CD4-positive, CD25-positive, alpha-beta regulatory T cell (primary cell): ENCODE results near the gene ADGRB2. TPM values are rescaled to one million over a fixed set of nuclear protein-coding genes. Genes with fewer than 3 reads are reported as not detected.

Experiments
- ATAC-seq, 2 donors: fragments of 150-1000 bp; cut with Tn5 transposase; one replicate each; pipeline ENCODE4 v1.10.0; 2021; ENCODE audit warnings: low read depth in 2 of 2, moderate number of reproducible peaks in 2 of 2, moderate library complexity in 1 of 2
- DNase-seq, 3 donors: peaks; one replicate each; pipeline versions ENCODE4 v3.0.0 to v3.0.0-alpha.2; 2012 to 2022; ENCODE audit warnings: mixed read lengths in 1 of 3
- H3K27ac ChIP-seq: one replicate; pipeline ENCODE4 v1.7.0; 2013; ENCODE audit warnings: mild to moderate bottlenecking, low read length; ENCODE audit not compliant: insufficient read depth, poor library complexity, severe bottlenecking
- H3K27me3 ChIP-seq: one replicate; pipeline ENCODE4 v1.7.0; 2013; ENCODE audit warnings: low read length; ENCODE audit not compliant: control insufficient read depth, insufficient read depth
- H3K36me3 ChIP-seq: one replicate; pipeline ENCODE4 v1.7.0; 2013; ENCODE audit warnings: mild to moderate bottlenecking, low read length, moderate library complexity; ENCODE audit not compliant: control insufficient read depth, insufficient read depth
- H3K4me1 ChIP-seq: 2 replicates; pipeline ENCODE4 v1.7.0; 2013; ENCODE audit warnings: mild to moderate bottlenecking, low read length; ENCODE audit not compliant: insufficient read depth, control insufficient read depth, poor library complexity, severe bottlenecking
- H3K4me3 ChIP-seq: one replicate; pipeline ENCODE4 v1.7.0; 2013; ENCODE audit warnings: low read depth, mild to moderate bottlenecking, low read length, moderate library complexity
- H3K9me3 ChIP-seq, 2 experiments: 1 replicate in 1 of 2; 2 replicates in 1 of 2; pipeline ENCODE4 v1.7.0; 2013; ENCODE audit warnings: low read length in 2 of 2, mild to moderate bottlenecking in 1 of 2, moderate library complexity in 1 of 2; ENCODE audit not compliant: control insufficient read depth in 2 of 2
- H3K27ac Mint-ChIP-seq, 3 donors: one replicate each; pipeline ENCODE4 v1.8.0; 2020 to 2022; ENCODE audit warnings: mild to moderate bottlenecking in 3 of 3, mixed read lengths in 3 of 3, moderate library complexity in 2 of 3
- H3K27me3 Mint-ChIP-seq: one replicate; pipeline ENCODE4 v1.8.0; 2022; ENCODE audit warnings: mild to moderate bottlenecking, mixed read lengths
- H3K36me3 Mint-ChIP-seq: one replicate; pipeline ENCODE4 v1.8.0; 2020; ENCODE audit warnings: mixed read lengths
- H3K4me1 Mint-ChIP-seq, 4 donors: one replicate each; pipeline ENCODE4 v1.8.0; 2020 to 2022; ENCODE audit warnings: mixed read lengths in 4 of 4, mild to moderate bottlenecking in 1 of 4
- H3K4me3 Mint-ChIP-seq, 4 donors: one replicate each; pipeline ENCODE4 v1.8.0; 2020 to 2022; ENCODE audit warnings: mild to moderate bottlenecking in 4 of 4, mixed read lengths in 4 of 4, moderate library complexity in 3 of 4
- H3K9me3 Mint-ChIP-seq, 7 donors: one replicate each; pipeline ENCODE4 v1.8.0; 2020 to 2022; ENCODE audit warnings: mixed read lengths in 7 of 7, mild to moderate bottlenecking in 3 of 7, moderate library complexity in 2 of 7
- polyA plus RNA-seq, 4 donors: library from polyadenylated mRNA; unstranded; fragments of 300-500 nt; fragmentation: Illumina TruSeq; gene quantifications; one replicate each; pipeline ENCODE4 v1.2.3, GENCODE V29; 2021
- total RNA-seq: library from RNA; stranded (reverse); gene quantifications from one replicate; pipeline ENCODE4 v1.2.3, GENCODE V29; 2022

The ADGRB2 gene
- total and polyA plus RNA-seq, 5 donors from 2014 or later = 0.19 to 1.9 (median 0.42) TPM

DNA sequence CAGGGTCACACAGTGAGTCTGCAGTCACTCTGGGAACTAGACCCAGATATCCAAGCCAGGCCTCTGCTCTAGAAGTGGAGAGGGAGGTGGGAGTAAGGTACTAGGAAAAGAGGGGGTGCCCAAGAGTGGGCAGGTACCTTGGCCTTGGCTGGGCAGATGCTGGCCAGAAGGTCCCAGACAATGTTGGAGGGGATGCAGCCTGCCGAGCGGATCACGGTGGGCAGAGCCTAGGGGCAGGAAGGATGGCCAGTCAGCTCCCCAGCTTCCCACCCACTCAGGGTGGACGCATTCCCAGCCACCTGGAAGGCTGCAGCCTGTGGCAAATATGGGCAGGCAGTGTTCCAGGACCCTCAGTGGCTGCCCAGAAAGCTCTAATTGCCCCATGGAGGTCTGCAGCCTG, 28.4 kb upstream of the ADGRB2 start:
- H3K4me3 Mint-ChIP-seq = peak overlapping the region in 1 of 4 donors; percentile 76
- H3K27me3 Mint-ChIP-seq = peaks cover 13% of the 10 kb centered on the region
- Histone ChIP-seq H3K4me1 (peaks cover 19% of the 10 kb centered on the region), H3K4me3 (no peak overlapping the region), H3K36me3 (no peaks in the 10 kb centered on the region), H3K27me3 (peaks cover 8% of the 10 kb centered on the region), H3K9me3 (no peaks in the 10 kb centered on the region), H3K27ac (no peak overlapping the region)
- no peak for ATAC-seq
- peaks cover 0 to 13% (median 7%) of the 10 kb centered on the region in 4 donors for H3K4me1 Mint-ChIP-seq
- H3K36me3 Mint-ChIP-seq = no peaks in the 10 kb centered on the region
- DNase-seq = no peak
- peaks cover 0 to 2% (median 0%) of the 10 kb centered on the region in 7 donors for H3K9me3 Mint-ChIP-seq
- no peak overlapping the region for H3K27ac Mint-ChIP-seq

DNA sequence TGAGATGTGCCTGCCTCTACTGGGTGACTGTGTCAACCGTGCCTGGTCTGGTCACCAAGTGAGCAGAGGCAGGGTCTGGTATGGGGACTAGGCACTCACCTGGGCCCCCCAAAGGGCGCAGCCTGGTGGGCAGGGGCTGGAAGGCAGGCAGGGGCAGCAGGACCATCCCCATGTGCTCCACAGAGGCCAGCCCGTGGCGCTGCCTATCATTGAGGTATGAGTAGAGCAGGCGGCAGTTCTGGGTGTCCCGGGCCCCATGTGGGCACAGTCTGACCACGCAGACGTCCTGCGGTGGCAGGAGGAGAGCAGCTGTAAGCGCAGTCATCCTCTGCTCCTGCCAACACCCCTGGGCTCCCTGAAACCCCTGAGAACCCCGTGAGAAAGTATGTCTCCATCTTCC, 28.0 kb upstream of the ADGRB2 start:
- Histone ChIP-seq H3K4me3 (no peak overlapping the region), H3K27me3 (peaks cover 7% of the 10 kb centered on the region), H3K27ac (no peak overlapping the region), H3K9me3 (no peaks in the 10 kb centered on the region), H3K4me1 (peaks cover 19% of the 10 kb centered on the region), H3K36me3 (no peaks in the 10 kb centered on the region)
- Mint-ChIP-seq H3K27me3 (peaks cover 9% of the 10 kb centered on the region), H3K36me3 (no peaks in the 10 kb centered on the region), H3K4me1 (peaks cover 0 to 15% (median 7%) of the 10 kb centered on the region in 4 donors), H3K27ac (no peak overlapping the region), H3K4me3 (peak overlapping the region in 1 of 4 donors; percentile 76), H3K9me3 (peaks cover 0 to 2% (median 0%) of the 10 kb centered on the region in 7 donors)
- ATAC-seq (no peak), DNase-seq (no peak)

DNA sequence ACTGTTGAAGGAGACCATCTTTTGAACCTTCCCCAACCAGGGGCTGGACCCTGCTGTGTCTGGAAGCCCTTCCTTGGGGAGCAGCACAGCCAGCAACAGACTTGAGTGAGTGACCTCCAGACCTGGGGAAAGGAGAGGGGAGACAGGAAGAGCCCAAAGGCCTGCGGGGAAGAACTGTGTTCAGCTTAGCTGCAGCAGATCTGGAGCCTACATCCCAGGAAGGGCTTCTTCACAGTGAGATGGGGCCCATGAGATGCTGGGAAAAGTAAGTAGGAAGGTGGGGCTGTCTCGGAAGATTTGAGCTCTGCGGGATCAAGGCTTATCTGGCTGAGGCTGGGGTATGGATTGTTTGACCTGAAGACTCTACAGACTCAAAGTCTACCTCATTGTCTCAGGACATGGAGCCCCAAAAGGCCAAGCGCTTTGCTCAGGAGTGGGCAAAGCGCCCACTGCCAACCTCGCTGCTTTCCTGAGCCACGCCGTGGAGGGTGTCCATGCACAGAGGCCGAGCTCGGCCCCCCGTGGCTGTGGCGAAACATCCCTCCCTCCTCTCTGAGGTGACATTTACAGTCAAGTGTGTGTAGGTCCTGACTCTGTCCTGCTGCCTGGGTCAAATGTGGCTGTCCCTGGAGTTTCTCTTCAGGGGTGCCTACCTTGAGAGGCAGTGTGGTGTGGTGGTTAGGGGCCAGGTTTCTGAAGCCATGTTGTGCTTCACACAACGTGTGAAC, 27.2 kb upstream of the ADGRB2 start:
- H3K27me3 ChIP-seq = peaks cover 4% of the 10 kb centered on the region

DNA sequence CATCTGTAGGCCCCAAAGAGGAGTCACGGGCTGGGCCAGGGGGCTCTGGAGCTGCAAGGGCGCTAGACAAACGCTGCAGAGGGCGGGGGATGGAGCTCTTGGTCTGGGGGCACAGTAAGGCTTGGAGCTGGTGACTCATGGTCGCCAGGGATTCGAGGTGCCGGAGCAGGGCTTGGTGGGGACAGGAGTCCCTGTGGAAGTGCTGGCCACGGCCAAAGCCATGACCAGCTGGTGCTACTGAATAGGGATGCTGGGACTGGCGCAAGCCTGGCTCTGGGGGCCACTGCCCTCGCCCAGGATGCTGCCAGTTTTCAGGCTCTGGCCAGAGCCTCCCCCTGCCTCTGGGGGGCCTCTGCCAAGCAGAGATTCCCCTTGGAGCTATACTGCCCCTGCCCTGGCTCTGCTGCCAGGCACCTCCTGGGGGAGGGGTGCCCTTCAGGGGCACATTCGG, 26.5 kb upstream of the ADGRB2 start:
- H3K4me1 Mint-ChIP-seq = peaks cover 0 to 15% (median 7%) of the 10 kb centered on the region in 4 donors
- Histone ChIP-seq H3K4me3 (no peak overlapping the region), H3K27me3 (peaks cover 4% of the 10 kb centered on the region), H3K36me3 (no peaks in the 10 kb centered on the region), H3K27ac (no peak overlapping the region), H3K4me1 (peaks cover 19% of the 10 kb centered on the region), H3K9me3 (no peaks in the 10 kb centered on the region)
- no peak overlapping the region for H3K4me3 Mint-ChIP-seq
- H3K27ac Mint-ChIP-seq = peak overlapping the region in 1 of 3 donors; percentile 54
- ATAC-seq (no peak), DNase-seq (no peak)
- peaks cover 2% of the 10 kb centered on the region for H3K27me3 Mint-ChIP-seq
- H3K36me3 Mint-ChIP-seq = no peaks in the 10 kb centered on the region
- peaks cover 0 to 2% (median 0%) of the 10 kb centered on the region in 7 donors for H3K9me3 Mint-ChIP-seq

More for the DNA sequence above, 27.2 kb upstream of the ADGRB2 start:
- Mint-ChIP-seq H3K27me3 (peaks cover 4% of the 10 kb centered on the region), H3K27ac (peak overlapping the region in 1 of 3 donors; percentile 54), H3K4me1 (peaks cover 0 to 15% (median 7%) of the 10 kb centered on the region in 4 donors), H3K36me3 (no peaks in the 10 kb centered on the region), H3K9me3 (peaks cover 0 to 2% (median 0%) of the 10 kb centered on the region in 7 donors), H3K4me3 (peak overlapping the region in 2 of 4 donors; percentile 67 to 79)
- Histone ChIP-seq H3K4me3 (no peak overlapping the region), H3K27ac (no peak overlapping the region), H3K36me3 (no peaks in the 10 kb centered on the region), H3K4me1 (peaks cover 19% of the 10 kb centered on the region), H3K9me3 (no peaks in the 10 kb centered on the region)
- DNase-seq = no peak
- no peak for ATAC-seq

DNA sequence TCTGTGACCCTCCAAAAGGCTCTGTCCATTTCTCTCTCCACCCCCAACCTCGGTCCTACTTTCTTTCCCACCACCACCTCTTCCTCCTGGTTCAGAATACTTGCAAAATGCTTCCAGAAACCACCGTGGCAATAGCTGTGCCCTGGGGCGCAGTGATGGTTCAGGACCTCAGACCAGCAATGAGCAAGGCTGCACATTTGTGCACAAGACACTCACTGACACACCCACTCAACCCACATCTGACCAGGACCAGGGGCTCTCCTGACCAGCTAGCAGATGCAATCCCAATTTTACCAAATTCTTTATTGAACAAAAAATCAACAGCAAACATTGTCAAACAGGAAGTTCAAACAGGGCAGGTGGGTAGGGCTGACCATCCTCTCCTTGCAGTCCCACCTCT, 26.0 kb upstream of the ADGRB2 start:
- H3K4me3 Mint-ChIP-seq = peak overlapping the region; percentile 56 to 94 (median 88)
- peaks cover 4% of the 10 kb centered on the region for H3K27me3 ChIP-seq
- no peak overlapping the region for H3K4me3 ChIP-seq
- H3K27me3 Mint-ChIP-seq = no peaks in the 10 kb centered on the region
- peaks cover 19% of the 10 kb centered on the region for H3K4me1 ChIP-seq
- ATAC-seq (no peak), DNase-seq (no peak)
- no peaks in the 10 kb centered on the region for H3K36me3 Mint-ChIP-seq
- no peaks in the 10 kb centered on the region for H3K36me3 ChIP-seq
- H3K27ac Mint-ChIP-seq = peak overlapping the region in 1 of 3 donors; percentile 80
- H3K9me3 ChIP-seq = no peaks in the 10 kb centered on the region
- H3K27ac ChIP-seq = no peak overlapping the region
- H3K9me3 Mint-ChIP-seq = peaks cover 0 to 2% (median 0%) of the 10 kb centered on the region in 7 donors
- H3K4me1 Mint-ChIP-seq = peaks cover 0 to 15% (median 7%) of the 10 kb centered on the region in 4 donors

DNA sequence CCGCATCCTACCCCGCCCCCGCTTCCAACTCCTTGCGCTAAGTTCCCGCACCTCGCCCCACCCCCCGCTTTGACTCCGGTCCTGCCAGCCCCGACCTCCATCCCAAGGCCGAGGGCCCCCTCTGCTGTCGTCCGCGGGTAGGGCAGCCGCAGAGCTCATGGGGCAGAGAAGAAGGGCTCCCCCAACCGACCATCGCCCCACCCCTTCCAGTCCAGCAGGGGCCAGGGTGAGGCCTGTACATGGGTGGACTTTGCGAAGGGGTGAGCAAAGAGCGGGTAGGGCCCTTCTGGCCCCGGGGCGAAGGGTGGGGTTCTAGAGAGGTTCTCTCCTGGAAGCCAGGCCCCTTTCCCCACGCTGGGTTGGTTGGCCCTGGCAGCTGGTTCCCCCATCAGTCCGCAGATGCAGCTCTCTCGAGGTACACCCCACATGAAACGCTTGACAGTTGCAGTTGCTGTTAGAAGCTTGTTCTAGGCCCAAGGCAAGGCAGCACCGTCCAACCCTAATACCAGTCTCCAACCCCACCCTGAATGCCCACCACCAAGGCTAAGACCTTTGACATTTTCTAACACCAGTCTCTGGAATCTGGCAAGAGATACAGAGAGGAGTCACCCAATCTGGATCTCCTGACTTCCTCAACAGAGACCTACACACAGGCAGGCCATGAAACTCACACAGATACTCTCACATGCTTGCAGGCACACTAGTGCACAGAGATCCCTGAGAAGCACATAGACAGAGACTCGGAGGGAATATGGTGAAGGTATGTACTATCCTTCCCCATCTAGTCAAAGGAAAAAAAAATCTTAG, 25.3 kb upstream of the ADGRB2 start:
- no peaks in the 10 kb centered on the region for H3K36me3 ChIP-seq
- DNase-seq (peak; percentile 88 to 91 (median 88)), ATAC-seq (peak; percentile 78 to 83)
- H3K4me1 ChIP-seq = peaks cover 19% of the 10 kb centered on the region
- no peaks in the 10 kb centered on the region for H3K36me3 Mint-ChIP-seq
- H3K27ac Mint-ChIP-seq = peak overlapping the region in 2 of 3 donors; percentile 83 to 97
- peak overlapping the region; percentile 82 for H3K27ac ChIP-seq
- H3K9me3 ChIP-seq = no peaks in the 10 kb centered on the region
- no peaks in the 10 kb centered on the region for H3K27me3 Mint-ChIP-seq
- peaks cover 0 to 15% (median 7%) of the 10 kb centered on the region in 4 donors for H3K4me1 Mint-ChIP-seq
- peak overlapping the region; percentile 83 for H3K4me3 ChIP-seq
- peak overlapping the region; percentile 84 to 94 (median 94) for H3K4me3 Mint-ChIP-seq
- H3K27me3 ChIP-seq = peaks cover 4% of the 10 kb centered on the region
- peaks cover 0 to 2% (median 0%) of the 10 kb centered on the region in 7 donors for H3K9me3 Mint-ChIP-seq

DNA sequence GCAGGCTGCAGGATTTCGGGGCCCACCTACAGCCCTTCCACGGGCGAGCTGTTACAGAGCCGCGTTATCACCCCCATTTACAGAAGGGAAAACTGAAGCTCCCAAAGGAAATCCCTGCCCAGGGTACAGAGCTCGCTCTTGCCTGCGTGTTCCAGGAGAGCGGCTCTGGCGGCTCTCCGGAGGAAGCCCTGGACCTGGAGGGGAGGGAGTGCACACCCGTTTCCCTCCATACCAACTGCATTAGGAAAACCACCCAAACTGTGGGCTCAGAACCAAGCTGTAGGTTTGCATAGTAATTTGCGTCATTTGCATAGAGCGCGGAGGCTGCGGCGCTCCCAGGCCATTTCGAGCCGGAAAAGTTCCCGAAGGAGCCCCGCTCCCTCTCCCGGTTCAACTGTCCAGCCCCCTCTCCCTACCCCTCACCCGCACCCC, 24.7 kb upstream of the ADGRB2 start:
- Mint-ChIP-seq H3K4me1 (peaks cover 0 to 15% (median 7%) of the 10 kb centered on the region in 4 donors), H3K27ac (peak overlapping the region in 2 of 3 donors; percentile 93 to 97), H3K27me3 (no peaks in the 10 kb centered on the region), H3K36me3 (no peaks in the 10 kb centered on the region), H3K4me3 (peak overlapping the region; percentile 84 to 94 (median 94)), H3K9me3 (peaks cover 0 to 2% (median 0%) of the 10 kb centered on the region in 7 donors)
- H3K27ac ChIP-seq = peak overlapping the region; percentile 82
- no peaks in the 10 kb centered on the region for H3K36me3 ChIP-seq
- DNase-seq = no peak
- peaks cover 19% of the 10 kb centered on the region for H3K4me1 ChIP-seq
- H3K27me3 ChIP-seq = peaks cover 4% of the 10 kb centered on the region
- peak; percentile 33 to 38 for ATAC-seq
- H3K9me3 ChIP-seq = no peaks in the 10 kb centered on the region
- peak overlapping the region; percentile 83 for H3K4me3 ChIP-seq
